Vagina (tissue), 2 donors: ENCODE measurements around the gene SMDT1.

Experiments
- POLR2A ChIP-seq, 2 donors: fragments of 450-650 bp; IDR thresholded peaks; one replicate each; pipeline ENCODE4 v1.6.1; 2017; ENCODE audit warnings: antibody characterized with exemption in 2 of 2, mild to moderate bottlenecking in 2 of 2, moderate library complexity in 2 of 2
- POLR2AphosphoS5 ChIP-seq, 2 donors: sonication (generic); formaldehyde crosslinking; IDR thresholded peaks; one replicate each; pipeline ENCODE4 v1.9.0; 2017; ENCODE audit warnings: antibody characterized with exemption in 2 of 2, mild to moderate bottlenecking in 2 of 2, low read depth in 1 of 2; ENCODE audit not compliant: insufficient read depth in 1 of 2
- TF ChIP-seq, protein P1 (sequence below), 3 experiments: fragments of 450-650 bp in 2 of 3; fragments of 200-600 bp in 1 of 3; sonication (generic) in 1 of 3; IDR thresholded peaks; one replicate each; pipeline ENCODE4 v1.5.1; 2017 to 2019; ENCODE audit warnings: antibody characterized with exemption in 3 of 3, mild to moderate bottlenecking in 2 of 3, moderate library complexity in 2 of 3

DNA sequence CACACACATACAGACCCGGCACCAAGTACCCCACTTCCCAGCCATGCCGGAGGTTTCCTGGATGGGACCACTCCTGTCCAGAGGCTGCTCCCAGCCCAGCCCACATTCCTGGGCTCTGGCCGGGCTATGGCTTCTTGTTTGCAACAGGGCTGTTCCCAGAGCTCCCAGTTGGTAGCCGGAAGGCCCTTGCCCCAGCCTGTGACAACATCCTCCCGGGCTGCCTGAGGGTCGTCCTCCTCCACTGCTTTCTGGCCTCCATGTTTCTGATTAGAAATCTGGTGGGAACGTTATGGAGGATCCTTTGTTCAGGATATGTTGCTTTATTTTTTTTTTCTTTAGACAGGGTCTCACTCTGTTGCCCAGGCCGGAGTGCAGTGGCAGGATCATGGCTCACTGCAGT is 52.1 kb downstream of the SMDT1 start:
- TF ChIP-seq, protein P1, sequence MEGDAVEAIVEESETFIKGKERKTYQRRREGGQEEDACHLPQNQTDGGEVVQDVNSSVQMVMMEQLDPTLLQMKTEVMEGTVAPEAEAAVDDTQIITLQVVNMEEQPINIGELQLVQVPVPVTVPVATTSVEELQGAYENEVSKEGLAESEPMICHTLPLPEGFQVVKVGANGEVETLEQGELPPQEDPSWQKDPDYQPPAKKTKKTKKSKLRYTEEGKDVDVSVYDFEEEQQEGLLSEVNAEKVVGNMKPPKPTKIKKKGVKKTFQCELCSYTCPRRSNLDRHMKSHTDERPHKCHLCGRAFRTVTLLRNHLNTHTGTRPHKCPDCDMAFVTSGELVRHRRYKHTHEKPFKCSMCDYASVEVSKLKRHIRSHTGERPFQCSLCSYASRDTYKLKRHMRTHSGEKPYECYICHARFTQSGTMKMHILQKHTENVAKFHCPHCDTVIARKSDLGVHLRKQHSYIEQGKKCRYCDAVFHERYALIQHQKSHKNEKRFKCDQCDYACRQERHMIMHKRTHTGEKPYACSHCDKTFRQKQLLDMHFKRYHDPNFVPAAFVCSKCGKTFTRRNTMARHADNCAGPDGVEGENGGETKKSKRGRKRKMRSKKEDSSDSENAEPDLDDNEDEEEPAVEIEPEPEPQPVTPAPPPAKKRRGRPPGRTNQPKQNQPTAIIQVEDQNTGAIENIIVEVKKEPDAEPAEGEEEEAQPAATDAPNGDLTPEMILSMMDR (IDR thresholded peaks at IDR 0.05), result no peak
- TF ChIP-seq POLR2A (IDR thresholded peaks at IDR 0.05) (no peak), POLR2AphosphoS5 (IDR thresholded peaks at IDR 0.05; ENCODE audit: insufficient read depth in 1 of 2, low read depth in 1 of 2) (no peak)
